ENCODE measurements around the gene ABCC11.
"Not testable (repeated sequence)": the region's sequence is repeated elsewhere in the genome, so short reads cannot be mapped to it uniquely, and the experiment has no call there.

The ABCC11 gene

GRCh38 chr16:48244863-48245195 is 2.5 kb downstream of the ABCC11 start:
- DNase-seq, result no peak

GRCh38 chr16:48244080-48244862 is 3.1 kb downstream of the ABCC11 start, which contains the start of gene LONP2:
Gene LONP2 (plus strand): TSS chr16:48244300. CDS start chr16:48244389, 89 bp downstream.
- peak; percentile 51 to 69 for DNase-seq

- not testable (repeated sequence) for DNase-seq
Observed at GRCh38 chr16:48240147-48240546, 7.2 kb downstream of the ABCC11 start.

GRCh38 chr16:48236286-48236685 is 11.1 kb downstream of the ABCC11 start:
- DNase-seq, result no peak

- no peak for DNase-seq
Observed at GRCh38 chr16:48235556-48236136, 11.7 kb downstream of the ABCC11 start.

GRCh38 chr16:48235058-48235555 is 12.2 kb downstream of the ABCC11 start:
- DNase-seq, result no peak

- no peak for DNase-seq
Observed at GRCh38 chr16:48234630-48235029, 12.7 kb downstream of the ABCC11 start.

- no peak for DNase-seq
Observed at GRCh38 chr16:48232493-48233040, 14.8 kb downstream of the ABCC11 start.

GRCh38 chr16:48231727-48232492 is 15.4 kb downstream of the ABCC11 start:
- DNase-seq, result peak in 1 of 2 experiments; percentile 2

GRCh38 chr16:48225456-48225855 is 21.9 kb downstream of the ABCC11 start:
- no peak for DNase-seq

GRCh38 chr16:48223490-48223889 is 23.8 kb downstream of the ABCC11 start:
- no peak for DNase-seq

- DNase-seq, result no peak
Observed at GRCh38 chr16:48220891-48221290, 26.4 kb downstream of the ABCC11 start.

- DNase-seq, result no peak
Observed at GRCh38 chr16:48218473-48218872, 28.9 kb downstream of the ABCC11 start.

- no peak for DNase-seq
Observed at GRCh38 chr16:48217708-48218107, 29.6 kb downstream of the ABCC11 start.

GRCh38 chr16:48215738-48216137 is 31.6 kb downstream of the ABCC11 start:
- DNase-seq, result no peak

- no peak for DNase-seq
Observed at GRCh38 chr16:48212033-48212432, 35.3 kb downstream of the ABCC11 start.

GRCh38 chr16:48210747-48211146 is 36.6 kb downstream of the ABCC11 start:
- no peak for DNase-seq

- DNase-seq, result no peak
Observed at GRCh38 chr16:48206594-48207242, 40.6 kb downstream of the ABCC11 start.

GRCh38 chr16:48204825-48205151 is 42.6 kb downstream of the ABCC11 start:
- DNase-seq, result no peak

GRCh38 chr16:48203974-48204824 is 43.1 kb downstream of the ABCC11 start:
- DNase-seq, result no peak

GRCh38 chr16:48201515-48202201 is 45.7 kb downstream of the ABCC11 start:
- no peak for DNase-seq

Measured in NCI-H1930 (cell line).